Glutamatergic neuron (in vitro differentiated cells): ENCODE measurements around the gene WDFY4. TPM values are rescaled to one million over a fixed set of nuclear protein-coding genes. Genes with fewer than 3 reads are reported as not detected.

ENCODE experiments used
- DNase-seq: peaks from one replicate; pipeline ENCODE4 v3.0.0; 2022
- H3K27ac Mint-ChIP-seq: one replicate; pipeline ENCODE4 v1.8.0; 2020; ENCODE audit warnings: mild to moderate bottlenecking, mixed read lengths, inconsistent platforms; ENCODE audit not compliant: unreplicated experiment
- H3K27me3 Mint-ChIP-seq: one replicate; pipeline ENCODE4 v1.8.0; 2020; ENCODE audit warnings: mild to moderate bottlenecking, moderate library complexity, mixed read lengths, inconsistent platforms; ENCODE audit not compliant: unreplicated experiment
- H3K36me3 Mint-ChIP-seq: one replicate; pipeline ENCODE4 v1.8.0; 2020; ENCODE audit warnings: mild to moderate bottlenecking, mixed read lengths, inconsistent platforms; ENCODE audit not compliant: unreplicated experiment
- H3K4me1 Mint-ChIP-seq: one replicate; pipeline ENCODE4 v1.8.0; 2020; ENCODE audit warnings: mild to moderate bottlenecking, low read depth, mixed read lengths, inconsistent platforms; ENCODE audit not compliant: unreplicated experiment
- H3K4me3 Mint-ChIP-seq: one replicate; pipeline ENCODE4 v1.8.0; 2020; ENCODE audit warnings: mild to moderate bottlenecking, mixed read lengths, inconsistent platforms; ENCODE audit not compliant: unreplicated experiment
- H3K9me3 Mint-ChIP-seq: one replicate; pipeline ENCODE4 v1.8.0; 2020; ENCODE audit warnings: mild to moderate bottlenecking, moderate library complexity, mixed read lengths, inconsistent platforms; ENCODE audit not compliant: unreplicated experiment
- CTCF ChIP-seq: fragments of 200-600 bp; sonication (generic); IDR thresholded peaks from one replicate; pipeline ENCODE4 v1.5.0; 2021; ENCODE audit not compliant: partially characterized antibody, unreplicated experiment
- total RNA-seq: library from RNA; stranded (reverse); fragmentation: NEBNext Ultra II Directional; extraction: Animal tissue kit (Norgen Biotek cat#: 25700); gene quantifications from one replicate; pipeline ENCODE4 v1.2.1, GENCODE V29; 2021; ENCODE audit not compliant: unreplicated experiment

Gene WDFY4
- total RNA-seq, 1 donor from 2014 or later: not detected

DNA sequence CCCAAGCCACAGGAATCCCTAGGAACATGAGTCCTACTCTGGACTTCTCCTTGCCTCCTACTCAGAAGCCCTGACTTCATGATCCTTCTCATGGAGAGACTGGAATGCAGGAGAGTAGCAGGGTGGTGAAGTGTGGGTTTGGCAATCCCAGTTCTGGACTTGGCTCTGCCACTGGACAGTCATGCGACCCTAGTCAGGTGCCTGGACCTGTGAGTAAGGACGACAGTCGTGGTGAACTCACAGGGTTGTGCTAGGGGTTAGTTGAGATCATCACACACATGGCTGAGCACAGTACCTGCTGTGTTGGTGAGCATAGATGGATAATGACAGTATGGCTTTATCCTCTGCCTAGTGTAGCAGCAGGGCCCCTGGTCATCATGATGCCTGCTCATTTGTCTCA is 137.0 kb downstream of the WDFY4 start:
- no peak for DNase-seq
- Mint-ChIP-seq H3K4me1 (no peaks in the 10 kb centered on the region), H3K9me3 (no peaks in the 10 kb centered on the region), H3K4me3 (no peak overlapping the region), H3K27ac (no peak overlapping the region), H3K36me3 (peaks cover 5% of the 10 kb centered on the region), H3K27me3 (peaks cover 5% of the 10 kb centered on the region)
- no peak for TF ChIP-seq CTCF

DNA sequence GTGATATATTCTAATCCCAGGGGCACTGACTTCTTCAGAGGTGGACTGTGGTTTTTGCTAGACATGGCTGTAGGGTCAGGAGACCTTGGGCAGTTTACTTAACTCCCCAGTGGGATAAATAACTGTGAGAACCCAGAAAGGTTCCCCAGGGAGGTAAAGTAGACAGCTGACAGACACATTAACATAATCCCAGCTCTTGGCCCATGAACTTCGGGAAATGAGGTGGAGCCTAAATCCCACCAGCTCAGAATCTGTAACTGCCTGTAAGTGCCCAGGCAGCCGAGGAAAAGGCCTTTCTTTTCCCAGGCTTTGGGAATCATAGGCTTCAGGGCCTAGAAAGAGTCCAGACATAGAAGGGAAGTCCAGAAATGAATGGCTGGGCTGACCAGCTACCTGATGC is 149.0 kb downstream of the WDFY4 start:
- Mint-ChIP-seq H3K27ac (no peak overlapping the region), H3K27me3 (peaks cover 2% of the 10 kb centered on the region)

GRCh38 chr10:48834189-48834965 is 149.7 kb downstream of the WDFY4 start:
- H3K27ac Mint-ChIP-seq: no peak overlapping the region
- H3K4me3 Mint-ChIP-seq: no peak overlapping the region
- H3K4me1 Mint-ChIP-seq: peaks cover 8% of the 10 kb centered on the region
- DNase-seq: no peak
- H3K36me3 Mint-ChIP-seq: peaks cover 5% of the 10 kb centered on the region
- no peak for TF ChIP-seq CTCF
- H3K27me3 Mint-ChIP-seq: peaks cover 2% of the 10 kb centered on the region
- H3K9me3 Mint-ChIP-seq: no peaks in the 10 kb centered on the region

More for the DNA sequence above, 149.0 kb downstream of the WDFY4 start:
- Mint-ChIP-seq H3K36me3 (peaks cover 5% of the 10 kb centered on the region), H3K9me3 (no peaks in the 10 kb centered on the region), H3K4me3 (no peak overlapping the region), H3K4me1 (peaks cover 3% of the 10 kb centered on the region)
- TF ChIP-seq CTCF: no peak
- DNase-seq: no peak

DNA sequence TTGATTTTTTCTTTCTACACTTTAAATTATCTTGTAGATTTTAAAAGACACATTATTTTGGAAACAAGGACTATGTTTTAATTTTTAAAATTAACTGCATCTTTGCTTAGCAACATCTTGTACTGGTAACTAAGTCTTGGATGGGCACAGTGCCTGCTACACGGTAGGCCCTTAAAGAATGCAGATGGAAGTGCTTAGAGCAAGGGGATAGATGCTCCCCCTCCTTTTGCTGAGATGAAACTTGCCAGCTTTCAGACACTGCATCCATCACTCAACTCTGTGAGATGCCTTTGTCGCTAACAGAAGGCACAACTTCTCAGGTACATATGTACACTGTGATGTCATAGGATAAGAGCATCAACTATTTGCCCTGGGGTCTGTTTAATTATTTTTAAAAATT is 151.1 kb downstream of the WDFY4 start:
- Mint-ChIP-seq H3K4me3 (no peak overlapping the region), H3K27ac (no peak overlapping the region), H3K9me3 (no peaks in the 10 kb centered on the region), H3K4me1 (peaks cover 19% of the 10 kb centered on the region), H3K36me3 (peaks cover 5% of the 10 kb centered on the region), H3K27me3 (peaks cover 2% of the 10 kb centered on the region)
- TF ChIP-seq CTCF: no peak
- no peak for DNase-seq

GRCh38 chr10:48836605-48837004 is 151.9 kb downstream of the WDFY4 start:
- no peak for TF ChIP-seq CTCF
- Mint-ChIP-seq H3K9me3 (no peaks in the 10 kb centered on the region), H3K27me3 (peaks cover 2% of the 10 kb centered on the region), H3K4me1 (peaks cover 19% of the 10 kb centered on the region), H3K27ac (no peak overlapping the region), H3K36me3 (peaks cover 5% of the 10 kb centered on the region), H3K4me3 (no peak overlapping the region)
- no peak for DNase-seq
